IMR-90 (cell line): ENCODE results near the gene CABYR. TPM values are rescaled to one million over a fixed set of nuclear protein-coding genes. Genes with fewer than 3 reads are reported as not detected.

Experiments
- ATAC-seq: fragments of 200-7000 bp; cut with Tn5 transposase; 2 replicates; pipeline ENCODE4 v1.9.1; 2020; ENCODE audit warnings: low read depth, mild to moderate bottlenecking, moderate library complexity
- BruUV-seq: library from RNA; stranded (reverse); fragments of 400-500 nt; replicated peaks from 2 replicates; lab custom pipeline; 2021; lab: Mats Ljungman, UMichigan
- CTCF ChIA-PET: fragments of 300-600 bp; formaldehyde crosslinking; extraction: SDS; loops from one replicate; lab custom pipeline; 2021; ENCODE audit warnings: antibody characterized with exemption; lab: Yijun Ruan, JAX
- POLR2A ChIA-PET: fragments of 300-600 bp; sonication (Branson Sonifier 250); formaldehyde crosslinking; loops from one replicate; lab custom pipeline; 2022; ENCODE audit warnings: antibody characterized with exemption; ENCODE audit not compliant: unreplicated experiment; lab: Charles Lee
- DNase-seq: peaks from one replicate; pipeline ENCODE4 v3.0.0; 2013
- H2AFZ ChIP-seq: replicated peaks from 2 replicates; pipeline ENCODE3; 2013; ENCODE audit warnings: low read length, mild to moderate bottlenecking; ENCODE audit not compliant: poor library complexity
- H2AK5ac ChIP-seq: 2 replicates; pipeline ENCODE4 v1.6.1; 2013; ENCODE audit warnings: low read depth, low read length, inconsistent platforms
- H2AK9ac ChIP-seq: replicated peaks from 2 replicates; pipeline ENCODE3; 2013; ENCODE audit warnings: mild to moderate bottlenecking, low read depth, low read length, moderate library complexity; ENCODE audit not compliant: poor library complexity
- H2BK120ac ChIP-seq: 2 replicates; pipeline ENCODE4 v1.6.1; 2013; ENCODE audit warnings: low read depth, low read length, inconsistent platforms
- H2BK15ac ChIP-seq: 3 replicates; pipeline ENCODE4 v1.6.1; 2013; ENCODE audit warnings: low read depth, low read length, inconsistent platforms
- H2BK20ac ChIP-seq: 2 replicates; pipeline ENCODE4 v1.6.1; 2013; ENCODE audit warnings: low read depth, mild to moderate bottlenecking, inconsistent platforms, low read length, moderate library complexity
- H2BK5ac ChIP-seq: 2 replicates; pipeline ENCODE4 v1.6.1; 2013; ENCODE audit warnings: mild to moderate bottlenecking, low read depth, low read length, inconsistent platforms; ENCODE audit not compliant: poor library complexity, severe bottlenecking
- H3K14ac ChIP-seq: replicated peaks from 2 replicates; pipeline ENCODE4 v1.6.1; 2013; ENCODE audit warnings: low read depth, low read length, inconsistent platforms
- H3K18ac ChIP-seq: 2 replicates; pipeline ENCODE4 v1.6.1; 2013; ENCODE audit warnings: low read depth, low read length, control low read depth
- H3K23ac ChIP-seq: 2 replicates; pipeline ENCODE4 v1.6.1; 2013; ENCODE audit warnings: low read depth, low read length, inconsistent platforms
- H3K27ac ChIP-seq: 2 replicates; pipeline ENCODE4 v1.5.1; 2013; ENCODE audit warnings: mild to moderate bottlenecking, control low read depth, low read length; ENCODE audit not compliant: insufficient read depth
- H3K27me3 ChIP-seq: 2 replicates; pipeline ENCODE4 v1.6.1; 2013; ENCODE audit warnings: low read length; ENCODE audit not compliant: control insufficient read depth, insufficient read depth
- H3K36me3 ChIP-seq: 2 replicates; pipeline ENCODE4 v1.6.1; 2013; ENCODE audit warnings: low read length, mixed read lengths; ENCODE audit not compliant: control insufficient read depth, insufficient read depth
- H3K4ac ChIP-seq: 2 replicates; pipeline ENCODE4 v1.6.1; 2013; ENCODE audit warnings: low read depth, low read length, inconsistent platforms
- H3K4me1 ChIP-seq: 2 replicates; pipeline ENCODE4 v1.6.1; 2013; ENCODE audit warnings: low read length, mixed read lengths; ENCODE audit not compliant: control insufficient read depth, insufficient read depth
- H3K4me2 ChIP-seq: 2 replicates; pipeline ENCODE4 v1.6.1; 2013; ENCODE audit warnings: low read depth, mild to moderate bottlenecking, control low read depth, low read length, moderate library complexity
- H3K4me3 ChIP-seq: 2 replicates; pipeline ENCODE4 v1.5.1; 2013; ENCODE audit warnings: low read depth, mild to moderate bottlenecking, control low read depth, low read length, moderate library complexity; ENCODE audit not compliant: insufficient read depth
- H3K56ac ChIP-seq: 2 replicates; pipeline ENCODE4 v1.6.1; 2013; ENCODE audit warnings: low read length, inconsistent platforms; ENCODE audit not compliant: insufficient read depth; ENCODE audit errors: extremely low read depth
- H3K79me1 ChIP-seq, 2 experiments: 2 replicates each; pipeline ENCODE4 v1.6.1; 2013; ENCODE audit warnings: low read length in 2 of 2, inconsistent platforms in 1 of 2, low read depth in 1 of 2
- H3K9ac ChIP-seq: 2 replicates; pipeline ENCODE4 v1.6.1; 2013; ENCODE audit warnings: low read depth, low read length, control low read depth
- H3K9me1 ChIP-seq: 2 replicates; pipeline ENCODE4 v1.6.1; 2013; ENCODE audit warnings: low read length, inconsistent platforms; ENCODE audit not compliant: insufficient read depth
- H3K9me3 ChIP-seq: 2 replicates; pipeline ENCODE4 v1.6.1; 2013; ENCODE audit warnings: low read length; ENCODE audit not compliant: control insufficient read depth, insufficient read depth
- H4K20me1 ChIP-seq: 2 replicates; pipeline ENCODE4 v1.6.1; 2013; ENCODE audit warnings: low read length, inconsistent platforms; ENCODE audit not compliant: insufficient read depth
- H4K5ac ChIP-seq: 2 replicates; pipeline ENCODE4 v1.6.1; 2013; ENCODE audit warnings: mild to moderate bottlenecking, low read depth, low read length, control low read depth
- H4K8ac ChIP-seq, 2 experiments: 2 replicates each; pipeline ENCODE4 v1.6.1; 2013; ENCODE audit warnings: low read depth in 2 of 2, low read length in 2 of 2, control low read depth in 1 of 2, inconsistent platforms in 1 of 2
- H4K91ac ChIP-seq: 2 replicates; pipeline ENCODE4 v1.6.1; 2013; ENCODE audit warnings: low read depth, low read length, inconsistent platforms; ENCODE audit not compliant: insufficient read depth
- BHLHE40 ChIP-seq: fragments of 150-350 bp; IDR thresholded peaks from 2 replicates; pipeline ENCODE4 v1.6.1; 2016; ENCODE audit warnings: mild to moderate bottlenecking, low read depth, low read length
- CEBPB ChIP-seq: IDR thresholded peaks from 2 replicates; pipeline ENCODE4 v1.6.1; 2012; ENCODE audit warnings: low read depth, low read length, improper control_type of control experiment
- CHD1 ChIP-seq: IDR thresholded peaks from 2 replicates; pipeline ENCODE4 v1.6.1; 2012; ENCODE audit warnings: low read depth, low read length, improper control_type of control experiment
- MAFK ChIP-seq: IDR thresholded peaks from 2 replicates; pipeline ENCODE4 v1.6.1; 2012; ENCODE audit warnings: low read depth, low read length, improper control_type of control experiment
- MAZ ChIP-seq: IDR thresholded peaks from 2 replicates; pipeline ENCODE4 v1.6.1; 2012; ENCODE audit warnings: low read depth, mild to moderate bottlenecking, low read length, improper control_type of control experiment, moderate library complexity, borderline replicate concordance
- MXI1 ChIP-seq: IDR thresholded peaks from 2 replicates; pipeline ENCODE4 v1.6.1; 2012; ENCODE audit warnings: low read depth, mild to moderate bottlenecking, low read length, moderate library complexity, borderline replicate concordance
- NFE2L2 ChIP-seq: fragments of 150-350 bp; IDR thresholded peaks from 2 replicates; pipeline ENCODE4 v1.6.1; 2016; ENCODE audit warnings: low read depth, mild to moderate bottlenecking, low read length
- POLR2A ChIP-seq: IDR thresholded peaks from 2 replicates; pipeline ENCODE4 v1.6.1; 2012; ENCODE audit warnings: mild to moderate bottlenecking, low read depth, low read length
- RAD21 ChIP-seq: IDR thresholded peaks from 2 replicates; pipeline ENCODE4 v1.6.1; 2012; ENCODE audit warnings: low read length, improper control_type of control experiment
- RCOR1 ChIP-seq: IDR thresholded peaks from 2 replicates; pipeline ENCODE4 v1.6.1; 2012; ENCODE audit warnings: mild to moderate bottlenecking, low read length, improper control_type of control experiment; ENCODE audit not compliant: insufficient replicate concordance
- WGBS, 2 experiments: methylation state at CpG; one replicate each; pipeline versions ENCODE4 v1.1.5 to v1.1.7; 2013; ENCODE audit warnings: missing lambda C conversion rate in 2 of 2; ENCODE audit not compliant: insufficient read length in 1 of 2; ENCODE audit errors: extremely low coverage in 2 of 2; 5-methylcytosine and 5-hydroxymethylcytosine counted together
- dilution Hi-C: fragments of 300-500 bp; cut with HindIII; formaldehyde crosslinking; loops from one replicate; pipeline ENCODE4 v1.14.3; 2018; ENCODE audit warnings: low sequenced_read_pairs; ENCODE audit not compliant: unreplicated experiment
- in situ Hi-C: fragments of 300-500 bp; cut with MboI; formaldehyde crosslinking; loops from 3 replicates; pipeline ENCODE4 v1.14.3; 2019; ENCODE audit warnings: low sequenced_read_pairs, inconsistent platforms, mixed read lengths
- intact Hi-C: fragments of 100-400 bp; cut with micrococcal nuclease; formaldehyde crosslinking; loops from 2 replicates; pipeline ENCODE4 v1.10.0; 2022
- polyA plus RNA-seq, 3 experiments: library from polyadenylated mRNA; depleted of rRNA; stranded (reverse); fragments of >200 nt; gene quantifications; 2 replicates each; pipeline ENCODE4 v1.2.3, GENCODE V29; 2012; ENCODE audit warnings: low replicate concordance in 1 of 3
- total RNA-seq: library from RNA; depleted of rRNA; stranded (reverse); fragments of >200 nt; gene quantifications from 2 replicates; pipeline ENCODE4 v1.2.3, GENCODE V29; 2012
- TF ChIP-seq, protein P1 (sequence below): conservative IDR thresholded peaks from 2 replicates; pipeline ENCODE4 v1.5.1; 2012; ENCODE audit warnings: mild to moderate bottlenecking, low read depth, low read length, improper control_type of control experiment

The CABYR gene
- total and polyA plus RNA-seq, 2 of the 4 experiments (the other 2 are of a cell fraction): 4.1 to 6.2 TPM

DNA sequence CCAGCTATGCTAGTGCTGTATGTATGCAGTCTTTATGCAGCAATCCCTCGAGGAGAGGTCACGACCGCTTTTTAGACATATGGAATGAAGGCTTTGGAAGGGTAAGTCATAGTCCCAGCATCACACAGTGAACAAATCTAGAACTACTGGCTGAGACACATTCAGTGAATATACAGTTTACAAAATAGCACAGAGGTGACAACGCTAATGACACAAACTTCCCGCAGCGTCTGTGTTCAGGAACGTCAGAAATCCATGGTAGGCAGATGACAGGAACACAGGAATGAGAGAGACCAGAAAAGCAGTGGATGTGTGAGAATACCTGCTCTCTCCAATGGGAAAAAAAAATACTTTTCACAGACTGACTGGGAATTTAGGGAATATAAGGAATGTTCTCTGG, 29.6 kb downstream of the CABYR start:
- no peak for TF ChIP-seq CEBPB
- TF ChIP-seq CHD1: no peak
- no peak for TF ChIP-seq MAFK
- TF ChIP-seq MAZ: no peak
- TF ChIP-seq MXI1: no peak
- TF ChIP-seq POLR2A: no peak
- TF ChIP-seq RAD21: no peak
- TF ChIP-seq BHLHE40: no peak
- no peak for TF ChIP-seq NFE2L2
- TF ChIP-seq, protein P1, sequence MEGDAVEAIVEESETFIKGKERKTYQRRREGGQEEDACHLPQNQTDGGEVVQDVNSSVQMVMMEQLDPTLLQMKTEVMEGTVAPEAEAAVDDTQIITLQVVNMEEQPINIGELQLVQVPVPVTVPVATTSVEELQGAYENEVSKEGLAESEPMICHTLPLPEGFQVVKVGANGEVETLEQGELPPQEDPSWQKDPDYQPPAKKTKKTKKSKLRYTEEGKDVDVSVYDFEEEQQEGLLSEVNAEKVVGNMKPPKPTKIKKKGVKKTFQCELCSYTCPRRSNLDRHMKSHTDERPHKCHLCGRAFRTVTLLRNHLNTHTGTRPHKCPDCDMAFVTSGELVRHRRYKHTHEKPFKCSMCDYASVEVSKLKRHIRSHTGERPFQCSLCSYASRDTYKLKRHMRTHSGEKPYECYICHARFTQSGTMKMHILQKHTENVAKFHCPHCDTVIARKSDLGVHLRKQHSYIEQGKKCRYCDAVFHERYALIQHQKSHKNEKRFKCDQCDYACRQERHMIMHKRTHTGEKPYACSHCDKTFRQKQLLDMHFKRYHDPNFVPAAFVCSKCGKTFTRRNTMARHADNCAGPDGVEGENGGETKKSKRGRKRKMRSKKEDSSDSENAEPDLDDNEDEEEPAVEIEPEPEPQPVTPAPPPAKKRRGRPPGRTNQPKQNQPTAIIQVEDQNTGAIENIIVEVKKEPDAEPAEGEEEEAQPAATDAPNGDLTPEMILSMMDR: no peak
- no peak for TF ChIP-seq RCOR1
- Histone ChIP-seq H3K4me2 (no peak overlapping the region), H4K91ac (no peak overlapping the region), H2AK9ac (no peak overlapping the region), H3K9ac (no peak overlapping the region), H3K18ac (no peak overlapping the region), H2BK15ac (no peak overlapping the region), H3K4me1 (no peaks in the 10 kb centered on the region), H3K23ac (no peak overlapping the region), H3K14ac (no peak overlapping the region), H3K9me1 (no peaks in the 10 kb centered on the region), H4K20me1 (no peaks in the 10 kb centered on the region), H3K56ac (no peak overlapping the region), H3K9me3 (no peaks in the 10 kb centered on the region), H3K4me3 (no peak overlapping the region), H3K36me3 (peaks cover 16% of the 10 kb centered on the region), H3K27ac (no peak overlapping the region), H2AK5ac (no peak overlapping the region), H2BK120ac (no peak overlapping the region), H2BK20ac (no peak overlapping the region), H2AFZ (no peak overlapping the region), H3K27me3 (no peaks in the 10 kb centered on the region), H3K79me1 (no peaks in the 10 kb centered on the region), H4K5ac (no peak overlapping the region), H3K4ac (no peak overlapping the region), H4K8ac (no peak overlapping the region), H2BK5ac (no peak overlapping the region)
- ChIA-PET CTCF (no interaction called here), POLR2A (no interaction called here)
- dilution Hi-C loops: no loop called here
- no CpG with 5 or more reads among the region's 7 CpGs for WGBS, 2 experiments
- BruUV-seq: no TSS peak
- intact Hi-C loops: no loop called here
- DNase-seq: no peak
- no peak; the same call in 1 of the 2 replicates for ATAC-seq
- in situ Hi-C loops: no loop called here
